Endothelial cell of umbilical vein (primary cell): ENCODE measurements around the gene TRAF7.

ENCODE experiments used
- EZH2 ChIP-seq: IDR thresholded peaks from 2 replicates; pipeline ENCODE4 v1.6.1; 2012; ENCODE audit warnings: borderline replicate concordance, low read depth, mild to moderate bottlenecking, moderate library complexity, low read length, inconsistent platforms; ENCODE audit not compliant: severe bottlenecking
- TF ChIP-seq, protein P1 (sequence below), 2 donors: IDR thresholded peaks; 1 replicate in 1 of 2; 2 replicates in 1 of 2; pipeline ENCODE4 v1.5.1; 2011; ENCODE audit warnings: low read length in 2 of 2, mild to moderate bottlenecking in 2 of 2, moderate library complexity in 2 of 2, control low read depth in 1 of 2, inconsistent platforms in 1 of 2, low read depth in 1 of 2; ENCODE audit not compliant: insufficient read depth in 1 of 2; ENCODE audit errors: extremely low read depth in 1 of 2

DNA sequence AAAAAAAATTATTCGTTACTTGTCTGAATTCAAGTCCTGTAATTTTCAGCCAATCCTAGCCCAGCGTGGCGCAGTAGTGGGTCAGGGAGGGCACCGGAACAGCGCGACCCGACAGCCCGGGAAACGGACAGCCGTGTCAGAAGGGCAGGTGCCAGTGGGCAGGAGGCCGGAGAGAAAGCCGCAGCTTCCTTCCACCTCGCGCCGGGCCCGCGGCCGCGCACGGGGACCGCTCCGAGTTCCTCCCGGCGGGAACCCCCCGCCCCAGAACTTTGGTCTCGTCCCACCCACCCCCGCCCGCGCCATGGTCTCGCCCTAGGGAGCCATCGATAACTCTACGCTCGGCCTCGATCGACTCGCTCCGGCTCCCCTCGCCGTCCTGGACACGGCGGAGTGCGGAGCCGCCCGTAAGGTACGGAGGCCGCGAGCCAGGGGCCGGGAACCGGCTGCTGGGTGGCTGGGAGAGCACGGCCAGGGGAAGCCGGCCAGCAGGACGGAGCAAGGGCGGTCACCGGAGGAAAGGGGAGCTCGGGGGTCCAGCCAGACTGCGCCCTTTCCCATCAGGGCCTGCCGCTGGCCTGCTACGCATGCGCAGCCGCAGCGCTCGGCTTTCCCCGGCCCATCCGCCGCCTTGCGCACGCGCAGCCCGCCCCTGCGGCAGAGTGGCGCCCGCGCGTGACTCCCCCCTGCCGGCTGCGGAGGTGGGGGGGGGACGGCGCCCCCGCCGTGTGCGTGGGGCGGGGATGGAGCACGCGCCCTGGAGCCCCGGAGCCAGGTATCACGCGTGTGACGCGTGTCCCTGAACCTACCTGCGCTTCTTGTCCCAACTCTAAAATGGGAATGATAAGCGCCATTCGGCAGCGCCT lies 49.8 kb downstream of the TRAF7 start, which contains the start of gene MLST8:
- TF ChIP-seq, protein P1, sequence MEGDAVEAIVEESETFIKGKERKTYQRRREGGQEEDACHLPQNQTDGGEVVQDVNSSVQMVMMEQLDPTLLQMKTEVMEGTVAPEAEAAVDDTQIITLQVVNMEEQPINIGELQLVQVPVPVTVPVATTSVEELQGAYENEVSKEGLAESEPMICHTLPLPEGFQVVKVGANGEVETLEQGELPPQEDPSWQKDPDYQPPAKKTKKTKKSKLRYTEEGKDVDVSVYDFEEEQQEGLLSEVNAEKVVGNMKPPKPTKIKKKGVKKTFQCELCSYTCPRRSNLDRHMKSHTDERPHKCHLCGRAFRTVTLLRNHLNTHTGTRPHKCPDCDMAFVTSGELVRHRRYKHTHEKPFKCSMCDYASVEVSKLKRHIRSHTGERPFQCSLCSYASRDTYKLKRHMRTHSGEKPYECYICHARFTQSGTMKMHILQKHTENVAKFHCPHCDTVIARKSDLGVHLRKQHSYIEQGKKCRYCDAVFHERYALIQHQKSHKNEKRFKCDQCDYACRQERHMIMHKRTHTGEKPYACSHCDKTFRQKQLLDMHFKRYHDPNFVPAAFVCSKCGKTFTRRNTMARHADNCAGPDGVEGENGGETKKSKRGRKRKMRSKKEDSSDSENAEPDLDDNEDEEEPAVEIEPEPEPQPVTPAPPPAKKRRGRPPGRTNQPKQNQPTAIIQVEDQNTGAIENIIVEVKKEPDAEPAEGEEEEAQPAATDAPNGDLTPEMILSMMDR (IDR thresholded peaks at IDR 0.05; ENCODE audit: extremely low read depth in 1 of 2, insufficient read depth in 1 of 2, low read depth in 1 of 2, low read length in 2 of 2), result peak in 1 of 2 donors; percentile 25
- no peak for TF ChIP-seq EZH2
